Measurements from ENCODE around the gene MBD3L5.

The MBD3L5 gene

GRCh38 chr19:7074705-7075282 lies 44.4 kb downstream of the MBD3L5 start:
- peaks cover 90% of the 10 kb centered on the region for H3K36me3 Mint-ChIP-seq (ENCODE audit: low read depth)
- TF ChIP-seq CTCF (IDR thresholded peaks at IDR 0.05; ENCODE audit: unreplicated experiment in 3 of 3) = no peak

GRCh38 chr19:7076151-7076550 lies 45.8 kb downstream of the MBD3L5 start:
- Mint-ChIP-seq H3K4me3 (no peak overlapping the region), H3K27me3 (ENCODE audit: low read depth) (peaks cover 4% of the 10 kb centered on the region), H3K9me3 (peaks cover 57% of the 10 kb centered on the region), H3K36me3 (ENCODE audit: low read depth) (peaks cover 93% of the 10 kb centered on the region), H3K27ac (no peak overlapping the region), H3K4me1 (no peaks in the 10 kb centered on the region)
- no peak for TF ChIP-seq CTCF (IDR thresholded peaks at IDR 0.05; ENCODE audit: unreplicated experiment in 3 of 3)

More at GRCh38 chr19:7074705-7075282, 44.4 kb downstream of the MBD3L5 start:
- H3K27me3 Mint-ChIP-seq (ENCODE audit: low read depth) = no peaks in the 10 kb centered on the region
- no peak overlapping the region for H3K4me3 Mint-ChIP-seq
- peaks cover 46% of the 10 kb centered on the region for H3K9me3 Mint-ChIP-seq
- no peak overlapping the region for H3K27ac Mint-ChIP-seq
- H3K4me1 Mint-ChIP-seq = no peaks in the 10 kb centered on the region

- peaks cover 69% of the 10 kb centered on the region for H3K9me3 Mint-ChIP-seq
- no peaks in the 10 kb centered on the region for H3K4me1 Mint-ChIP-seq
- H3K36me3 Mint-ChIP-seq (ENCODE audit: low read depth) = peaks cover 98% of the 10 kb centered on the region
- no peak overlapping the region for H3K4me3 Mint-ChIP-seq
- H3K27me3 Mint-ChIP-seq (ENCODE audit: low read depth) = peaks cover 4% of the 10 kb centered on the region
- H3K27ac Mint-ChIP-seq = no peak overlapping the region
- no peak for TF ChIP-seq CTCF (IDR thresholded peaks at IDR 0.05; ENCODE audit: unreplicated experiment in 3 of 3)
These were observed 47.6 kb downstream of the MBD3L5 start for GRCh38 chr19:7078008-7078407.

All from nephron (organoid).